LNCaP clone FGC (cell line): Measurements from ENCODE around the gene SPRTN.

Experiments
- DNase-seq: peaks from one replicate; pipeline ENCODE4 v3.0.0-alpha.2; 2011; ENCODE audit warnings: low read depth
- H3K4me3 ChIP-seq: 2 replicates; pipeline ENCODE4 v1.5.1; 2011; ENCODE audit warnings: mild to moderate bottlenecking, low read depth, low read length, control low read depth
- CTCF ChIP-seq: IDR thresholded peaks from 2 replicates; pipeline ENCODE4 v1.5.1; 2012; ENCODE audit warnings: mild to moderate bottlenecking; ENCODE audit not compliant: control insufficient read depth, insufficient read depth; ENCODE audit errors: extremely low read depth

The SPRTN gene

GRCh38 chr1:231326248-231326647, 11.8 kb upstream of the SPRTN start:
- DNase-seq: peak; percentile 89
- no peak overlapping the region for H3K4me3 ChIP-seq
- no peak for TF ChIP-seq CTCF

GRCh38 chr1:231327617-231328016, 10.5 kb upstream of the SPRTN start:
- DNase-seq: no peak
- no peak for TF ChIP-seq CTCF
- no peak overlapping the region for H3K4me3 ChIP-seq

- no peak for TF ChIP-seq CTCF
- no peak for DNase-seq
- no peak overlapping the region for H3K4me3 ChIP-seq
Measured at GRCh38 chr1:231329483-231329882, 8.6 kb upstream of the SPRTN start.

- no peak overlapping the region for H3K4me3 ChIP-seq
- DNase-seq: no peak
- TF ChIP-seq CTCF: no peak
Measured at GRCh38 chr1:231332761-231333160, 5.3 kb upstream of the SPRTN start.

GRCh38 chr1:231334079-231334666, 3.9 kb upstream of the SPRTN start:
- no peak overlapping the region for H3K4me3 ChIP-seq
- TF ChIP-seq CTCF: no peak
- no peak for DNase-seq

- no peak overlapping the region for H3K4me3 ChIP-seq
- no peak for TF ChIP-seq CTCF
- DNase-seq: no peak
Measured at GRCh38 chr1:231334952-231335351, 3.1 kb upstream of the SPRTN start.
